HG02938 (cell line): Measurements from ENCODE around the gene UBE2O.

Experiments
- ATAC-seq: cut with Tn5 transposase; IDR thresholded peaks from one replicate; pipeline ENCODE4 v1.9.1; 2021; ENCODE audit warnings: mild to moderate bottlenecking, moderate library complexity; ENCODE audit not compliant: unreplicated experiment

The UBE2O gene

GRCh38 chr17:76468634-76469010 lies 15.7 kb upstream of the UBE2O start:
- no peak for ATAC-seq

GRCh38 chr17:76467809-76468633 lies 15.1 kb upstream of the UBE2O start:
- ATAC-seq = no peak

GRCh38 chr17:76467366-76467765 lies 14.4 kb upstream of the UBE2O start, which contains the start of gene AANAT:
AANAT (plus strand) TSS chr17:76467603; CDS start chr17:76468747, 1,144 bp downstream.
- no peak for ATAC-seq

GRCh38 chr17:76466775-76467130 lies 13.8 kb upstream of the UBE2O start:
- ATAC-seq = no peak

- ATAC-seq = no peak
These were observed 9.8 kb upstream of the UBE2O start for GRCh38 chr17:76462556-76463290.

- ATAC-seq = no peak
These were observed 9.0 kb upstream of the UBE2O start for GRCh38 chr17:76461765-76462555.

GRCh38 chr17:76459674-76460073 lies 6.7 kb upstream of the UBE2O start:
- ATAC-seq = no peak

GRCh38 chr17:76458580-76459490 lies 5.9 kb upstream of the UBE2O start:
- no peak for ATAC-seq

- ATAC-seq = no peak
These were observed 435 bp upstream of the UBE2O start for GRCh38 chr17:76453431-76453743.

GRCh38 chr17:76452127-76452659 lies 759 bp downstream of the UBE2O start:
- ATAC-seq = no peak

GRCh38 chr17:76451506-76451905 lies 1.4 kb downstream of the UBE2O start:
- ATAC-seq = no peak

GRCh38 chr17:76449126-76449525 lies 3.8 kb downstream of the UBE2O start:
- ATAC-seq = no peak

- ATAC-seq = no peak
These were observed 4.9 kb downstream of the UBE2O start for GRCh38 chr17:76447931-76448652.

GRCh38 chr17:76446449-76447231 lies 6.3 kb downstream of the UBE2O start:
- no peak for ATAC-seq

GRCh38 chr17:76445697-76446448 lies 7.1 kb downstream of the UBE2O start:
- ATAC-seq = no peak

GRCh38 chr17:76444518-76445311 lies 8.2 kb downstream of the UBE2O start:
- ATAC-seq = no peak
